Inferior parietal cortex (tissue), 1 donor: ENCODE measurements around the gene AVEN.

Source experiments
- DNase-seq: peaks from one replicate; pipeline ENCODE4 v3.0.0-alpha.2; 2016; ENCODE audit errors: extremely low spot score

AVEN gene

GRCh38 chr15:33915571-33916407 is 123.2 kb downstream of the AVEN start:
- DNase-seq = no peak

GRCh38 chr15:33913459-33913858 is 125.5 kb downstream of the AVEN start:
- DNase-seq = no peak

- DNase-seq = no peak
These were observed 126.7 kb downstream of the AVEN start for GRCh38 chr15:33912326-33912725.

- DNase-seq = no peak
These were observed 128.3 kb downstream of the AVEN start for GRCh38 chr15:33910741-33911140.

GRCh38 chr15:33908406-33908805 is 130.6 kb downstream of the AVEN start:
- no peak for DNase-seq

GRCh38 chr15:33907326-33907725 is 131.7 kb downstream of the AVEN start:
- DNase-seq = no peak

GRCh38 chr15:33903661-33904060 is 135.3 kb downstream of the AVEN start:
- DNase-seq = no peak

GRCh38 chr15:33902043-33902442 is 137.0 kb downstream of the AVEN start:
- DNase-seq = no peak

GRCh38 chr15:33894193-33894592 is 144.8 kb downstream of the AVEN start:
- DNase-seq = no peak

- DNase-seq = no peak
These were observed 150.8 kb downstream of the AVEN start for GRCh38 chr15:33888176-33888575.

GRCh38 chr15:33882921-33883320 is 156.1 kb downstream of the AVEN start:
- DNase-seq = no peak

GRCh38 chr15:33874156-33874555 is 164.8 kb downstream of the AVEN start:
- no peak for DNase-seq

GRCh38 chr15:33872416-33873106 is 166.4 kb downstream of the AVEN start:
- no peak for DNase-seq

- no peak for DNase-seq
These were observed 167.0 kb downstream of the AVEN start for GRCh38 chr15:33871980-33872379.

- no peak for DNase-seq
These were observed 172.8 kb downstream of the AVEN start for GRCh38 chr15:33866101-33866737.

- no peak for DNase-seq
These were observed 173.6 kb downstream of the AVEN start for GRCh38 chr15:33865416-33865815.

- DNase-seq = no peak
These were observed 174.5 kb downstream of the AVEN start for GRCh38 chr15:33864360-33865075.

GRCh38 chr15:33860754-33861153 is 178.2 kb downstream of the AVEN start:
- DNase-seq = no peak

GRCh38 chr15:33859992-33860545 is 178.9 kb downstream of the AVEN start:
- DNase-seq = no peak

GRCh38 chr15:33858836-33859235 is 180.2 kb downstream of the AVEN start:
- DNase-seq = no peak

- no peak for DNase-seq
These were observed 181.3 kb downstream of the AVEN start for GRCh38 chr15:33857726-33858125.

GRCh38 chr15:33852570-33852969 is 186.4 kb downstream of the AVEN start:
- DNase-seq = no peak
